NCI-H446 (cell line): ENCODE measurements around the gene PCDHA7.
"Not testable (repeated sequence)": the region's sequence is repeated elsewhere in the genome, so short reads cannot be mapped to it uniquely, and the experiment has no call there.

Source experiments
- DNase-seq, 2 experiments: peaks; one replicate each; lab custom pipeline; 2025; lab: John Stamatoyannopoulos, UW

The PCDHA7 gene, protein sequence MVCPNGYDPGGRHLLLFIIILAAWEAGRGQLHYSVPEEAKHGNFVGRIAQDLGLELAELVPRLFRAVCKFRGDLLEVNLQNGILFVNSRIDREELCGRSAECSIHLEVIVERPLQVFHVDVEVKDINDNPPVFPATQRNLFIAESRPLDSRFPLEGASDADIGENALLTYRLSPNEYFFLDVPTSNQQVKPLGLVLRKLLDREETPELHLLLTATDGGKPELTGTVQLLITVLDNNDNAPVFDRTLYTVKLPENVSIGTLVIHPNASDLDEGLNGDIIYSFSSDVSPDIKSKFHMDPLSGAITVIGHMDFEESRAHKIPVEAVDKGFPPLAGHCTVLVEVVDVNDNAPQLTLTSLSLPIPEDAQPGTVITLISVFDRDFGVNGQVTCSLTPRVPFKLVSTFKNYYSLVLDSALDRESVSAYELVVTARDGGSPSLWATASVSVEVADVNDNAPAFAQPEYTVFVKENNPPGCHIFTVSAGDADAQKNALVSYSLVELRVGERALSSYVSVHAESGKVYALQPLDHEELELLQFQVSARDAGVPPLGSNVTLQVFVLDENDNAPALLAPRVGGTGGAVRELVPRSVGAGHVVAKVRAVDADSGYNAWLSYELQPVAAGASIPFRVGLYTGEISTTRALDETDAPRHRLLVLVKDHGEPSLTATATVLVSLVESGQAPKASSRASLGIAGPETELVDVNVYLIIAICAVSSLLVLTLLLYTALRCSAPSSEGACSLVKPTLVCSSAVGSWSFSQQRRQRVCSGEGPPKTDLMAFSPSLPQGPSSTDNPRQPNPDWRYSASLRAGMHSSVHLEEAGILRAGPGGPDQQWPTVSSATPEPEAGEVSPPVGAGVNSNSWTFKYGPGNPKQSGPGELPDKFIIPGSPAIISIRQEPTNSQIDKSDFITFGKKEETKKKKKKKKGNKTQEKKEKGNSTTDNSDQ

DNA sequence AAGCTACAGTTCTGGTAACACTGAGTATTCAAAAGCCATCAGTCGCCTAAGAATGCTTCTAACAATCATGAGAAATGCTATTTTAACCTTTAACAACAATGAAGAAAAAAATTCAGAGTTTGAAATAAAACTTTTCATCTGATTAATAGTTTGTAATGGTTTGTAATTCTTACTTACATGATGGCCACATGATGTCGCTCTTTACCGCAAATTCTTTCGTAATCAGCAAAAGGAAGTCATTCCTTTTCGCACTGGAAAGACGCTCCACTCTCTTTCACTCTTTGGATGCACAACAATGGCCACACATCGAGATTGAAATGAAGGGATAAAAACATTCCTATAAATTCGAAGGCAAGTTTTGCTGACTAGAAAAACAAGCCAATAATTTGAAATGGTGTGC, at the start of gene PCDHA7:
PCDHA7 (plus strand) TSS at position 277 of the 400 bp plus-strand sequence; CDS start at position 392, 115 bp downstream.
- DNase-seq = no peak

DNA sequence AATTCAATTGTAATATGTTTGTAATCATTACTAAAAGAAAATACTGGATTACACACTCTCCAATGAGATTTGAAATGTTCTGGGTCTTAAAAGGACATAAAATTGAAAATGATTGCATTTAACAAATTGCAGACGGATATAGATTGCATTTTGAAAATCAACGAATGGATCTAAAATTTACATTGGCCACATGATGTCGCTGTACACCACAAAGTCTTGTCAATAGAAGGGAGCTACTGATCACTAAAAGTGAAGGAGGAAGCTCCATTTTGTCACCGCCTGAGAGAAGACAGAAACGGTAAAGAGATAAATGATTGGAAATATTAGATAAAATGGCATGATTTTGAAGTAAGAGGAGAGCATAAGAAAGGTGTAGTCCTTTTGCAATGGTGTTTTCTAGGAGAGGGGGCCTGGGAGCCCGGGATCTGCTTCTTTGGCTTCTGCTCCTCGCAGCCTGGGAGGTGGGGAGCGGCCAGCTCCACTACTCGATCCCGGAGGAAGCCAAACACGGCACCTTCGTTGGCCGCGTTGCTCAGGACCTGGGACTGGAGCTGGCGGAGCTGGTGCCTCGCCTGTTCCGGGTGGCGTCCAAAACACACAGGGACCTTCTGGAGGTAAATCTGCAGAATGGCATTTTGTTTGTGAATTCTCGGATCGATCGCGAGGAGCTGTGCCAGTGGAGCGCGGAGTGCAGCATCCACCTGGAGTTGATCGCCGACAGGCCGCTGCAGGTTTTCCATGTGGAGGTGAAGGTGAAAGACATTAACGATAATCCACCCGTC, 48.0 kb upstream of the PCDHA7 start, which contains the start of gene PCDHA1:
PCDHA1 (plus strand) TSS at position 236 of the 782 bp plus-strand sequence.
- peak in 1 of 2 experiments; percentile 61 for DNase-seq

DNA sequence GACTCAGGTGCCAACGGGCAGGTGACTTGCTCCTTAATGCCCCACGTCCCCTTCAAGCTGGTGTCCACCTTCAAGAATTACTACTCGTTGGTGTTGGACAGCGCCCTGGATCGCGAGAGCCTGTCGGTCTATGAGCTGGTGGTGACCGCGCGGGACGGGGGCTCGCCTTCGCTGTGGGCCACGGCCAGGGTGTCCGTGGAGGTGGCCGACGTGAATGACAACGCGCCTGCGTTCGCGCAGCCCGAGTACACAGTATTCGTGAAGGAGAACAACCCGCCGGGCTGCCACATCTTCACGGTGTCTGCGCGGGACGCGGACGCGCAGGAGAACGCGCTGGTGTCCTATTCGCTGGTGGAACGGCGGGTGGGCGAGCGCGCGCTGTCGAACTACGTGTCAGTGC, 46.6 kb upstream of the PCDHA7 start:
- DNase-seq = not testable (repeated sequence)

DNA sequence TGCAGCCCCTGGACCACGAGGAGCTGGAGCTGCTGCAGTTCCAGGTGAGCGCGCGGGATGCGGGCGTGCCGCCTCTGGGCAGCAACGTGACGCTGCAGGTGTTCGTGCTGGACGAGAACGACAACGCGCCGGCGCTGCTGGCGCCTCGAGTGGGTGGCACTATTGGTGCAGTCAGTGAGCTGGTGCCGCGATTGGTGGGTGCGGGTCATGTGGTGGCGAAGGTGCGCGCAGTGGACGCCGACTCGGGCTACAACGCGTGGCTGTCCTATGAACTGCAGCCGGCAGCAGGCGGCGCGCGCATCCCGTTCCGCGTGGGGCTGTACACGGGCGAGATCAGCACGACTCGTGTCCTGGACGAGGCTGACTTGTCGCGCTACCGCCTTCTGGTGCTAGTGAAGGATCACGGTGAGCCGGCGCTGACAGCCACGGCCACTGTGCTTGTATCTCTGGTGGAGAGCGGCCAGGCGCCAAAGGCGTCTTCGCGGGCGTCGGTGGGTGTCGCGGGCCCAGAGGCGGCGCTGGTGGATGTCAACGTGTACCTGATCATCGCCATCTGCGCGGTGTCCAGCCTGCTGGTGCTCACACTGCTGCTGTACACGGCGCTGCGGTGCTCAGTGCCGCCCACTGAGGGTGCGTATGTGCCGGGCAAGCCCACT, 46.1 kb upstream of the PCDHA7 start:
- DNase-seq = not testable (repeated sequence)

DNA sequence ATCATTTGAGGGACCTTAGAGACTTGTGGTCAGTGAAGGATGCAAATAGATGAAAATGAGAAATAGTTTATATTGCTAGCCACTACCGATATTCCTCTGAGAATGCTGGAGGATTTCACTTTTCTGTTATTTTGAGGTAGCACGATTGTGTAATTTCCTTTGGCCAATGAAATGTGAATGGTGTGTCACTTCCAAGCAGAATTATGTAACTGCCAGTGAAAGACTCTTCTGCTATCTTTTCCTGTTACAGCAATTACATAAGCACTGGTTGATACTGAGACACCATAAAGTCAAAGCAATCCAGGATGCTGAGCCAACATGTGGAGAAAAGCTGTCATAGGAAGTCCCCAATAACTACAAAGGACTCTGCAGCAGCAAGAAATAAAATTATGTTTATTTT, 43.0 kb upstream of the PCDHA7 start:
- no peak for DNase-seq

DNA sequence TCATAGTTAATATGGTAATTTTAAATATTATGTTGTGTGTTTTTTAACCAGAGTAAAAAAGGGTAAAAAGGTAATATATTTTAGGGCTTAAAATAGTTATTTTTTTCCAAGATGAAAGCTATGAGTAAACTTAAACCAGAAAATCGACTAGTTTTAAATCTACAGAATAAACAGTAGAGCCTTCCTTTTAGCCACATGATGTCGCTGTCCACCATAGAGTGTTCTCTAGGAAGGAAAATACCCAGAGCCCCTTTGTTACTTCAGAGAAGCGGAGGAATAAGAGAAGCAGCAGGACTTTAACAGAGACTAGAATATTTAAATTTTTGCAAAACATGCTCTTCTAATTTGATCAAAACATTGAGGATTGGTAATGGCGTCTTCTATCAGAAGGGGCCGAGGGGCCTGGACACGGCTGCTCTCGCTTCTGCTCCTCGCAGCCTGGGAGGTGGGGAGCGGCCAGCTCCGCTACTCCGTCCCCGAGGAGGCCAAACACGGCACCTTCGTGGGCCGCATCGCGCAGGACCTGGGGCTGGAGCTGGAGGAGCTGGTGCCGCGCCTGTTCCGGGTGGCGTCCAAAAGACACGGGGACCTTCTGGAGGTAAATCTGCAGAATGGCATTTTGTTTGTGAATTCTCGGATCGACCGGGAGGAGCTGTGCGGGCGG, 39.3 kb upstream of the PCDHA7 start, which contains the start of gene PCDHA2:
PCDHA2 (plus strand) TSS at position 258 of the 664 bp plus-strand sequence.
- peak; percentile 30 to 78 for DNase-seq

DNA sequence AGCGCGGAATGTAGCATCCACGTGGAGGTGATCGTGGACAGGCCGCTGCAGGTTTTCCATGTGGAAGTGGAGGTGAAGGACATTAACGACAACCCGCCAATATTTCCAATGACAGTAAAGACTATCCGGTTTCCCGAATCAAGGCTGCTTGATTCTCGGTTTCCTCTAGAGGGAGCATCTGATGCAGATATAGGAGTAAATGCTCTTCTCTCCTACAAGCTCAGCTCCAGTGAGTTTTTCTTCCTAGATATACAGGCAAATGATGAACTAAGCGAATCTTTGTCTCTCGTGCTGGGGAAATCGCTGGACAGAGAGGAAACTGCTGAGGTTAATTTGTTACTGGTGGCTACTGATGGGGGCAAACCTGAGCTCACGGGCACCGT, 38.8 kb upstream of the PCDHA7 start:
- DNase-seq = peak; percentile 43 to 55

DNA sequence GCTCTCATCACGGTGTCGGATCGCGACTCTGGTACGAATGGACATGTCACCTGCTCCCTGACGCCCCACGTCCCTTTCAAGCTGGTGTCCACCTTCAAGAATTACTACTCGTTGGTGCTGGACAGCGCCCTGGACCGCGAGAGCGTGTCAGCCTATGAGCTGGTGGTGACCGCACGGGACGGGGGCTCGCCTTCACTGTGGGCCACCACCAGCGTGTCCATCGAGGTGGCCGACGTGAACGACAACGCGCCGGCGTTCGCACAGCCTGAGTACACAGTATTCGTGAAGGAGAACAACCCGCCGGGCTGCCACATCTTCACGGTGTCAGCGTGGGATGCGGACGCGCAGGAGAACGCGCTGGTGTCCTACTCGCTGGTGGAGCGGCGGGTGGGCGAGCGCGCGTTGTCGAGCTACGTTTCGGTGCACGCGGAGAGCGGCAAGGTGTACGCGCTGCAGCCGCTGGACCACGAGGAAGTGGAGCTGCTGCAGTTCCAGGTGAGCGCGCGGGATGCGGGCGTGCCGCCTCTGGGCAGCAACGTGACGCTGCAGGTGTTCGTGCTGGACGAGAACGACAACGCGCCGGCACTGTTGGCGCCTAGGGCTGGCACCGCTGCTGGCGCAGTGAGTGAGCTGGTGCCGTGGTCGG, 37.9 kb upstream of the PCDHA7 start:
- not testable (repeated sequence) for DNase-seq

DNA sequence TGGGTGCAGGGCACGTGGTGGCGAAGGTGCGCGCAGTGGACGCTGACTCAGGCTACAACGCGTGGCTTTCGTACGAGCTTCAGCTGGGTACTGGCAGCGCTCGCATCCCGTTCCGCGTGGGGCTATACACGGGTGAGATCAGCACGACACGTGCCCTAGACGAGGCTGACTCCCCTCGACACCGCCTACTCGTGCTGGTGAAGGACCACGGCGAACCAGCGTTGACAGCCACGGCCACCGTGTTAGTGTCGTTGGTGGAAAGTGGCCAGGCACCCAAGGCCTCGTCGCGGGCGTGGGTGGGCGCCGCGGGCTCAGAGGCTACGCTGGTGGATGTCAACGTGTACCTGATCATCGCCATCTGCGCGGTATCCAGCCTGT, 37.4 kb upstream of the PCDHA7 start:
- DNase-seq = no peak

DNA sequence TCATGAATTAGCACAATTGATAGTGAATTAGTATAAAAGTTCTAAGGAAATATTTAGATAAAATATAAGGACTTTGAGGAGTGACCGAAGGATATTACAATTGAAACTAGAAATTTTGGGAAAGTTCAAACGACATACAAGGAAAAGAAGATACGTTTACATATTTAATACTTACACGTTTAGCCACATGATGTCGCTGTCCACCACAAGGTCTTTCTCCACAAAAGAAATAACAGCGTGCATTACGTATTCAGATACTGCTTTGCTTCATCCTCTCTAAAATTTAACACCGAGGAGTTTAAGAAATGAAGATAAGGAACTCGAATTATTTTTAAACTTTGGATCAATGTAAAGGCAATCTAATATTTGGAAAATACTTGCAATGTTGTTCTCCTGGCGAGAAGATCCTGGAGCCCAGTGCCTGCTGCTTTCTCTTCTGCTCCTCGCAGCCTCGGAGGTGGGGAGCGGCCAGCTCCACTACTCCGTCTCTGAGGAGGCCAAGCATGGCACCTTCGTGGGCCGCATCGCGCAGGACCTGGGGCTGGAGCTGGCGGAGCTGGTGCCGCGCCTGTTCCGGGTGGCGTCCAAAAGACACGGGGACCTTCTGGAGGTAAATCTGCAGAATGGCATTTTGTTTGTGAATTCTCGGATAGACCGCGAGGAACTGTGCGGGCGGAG, 33.1 kb upstream of the PCDHA7 start, which contains the start of gene PCDHA3:
PCDHA3 (plus strand) TSS at position 242 of the 678 bp plus-strand sequence.
- DNase-seq = no peak

DNA sequence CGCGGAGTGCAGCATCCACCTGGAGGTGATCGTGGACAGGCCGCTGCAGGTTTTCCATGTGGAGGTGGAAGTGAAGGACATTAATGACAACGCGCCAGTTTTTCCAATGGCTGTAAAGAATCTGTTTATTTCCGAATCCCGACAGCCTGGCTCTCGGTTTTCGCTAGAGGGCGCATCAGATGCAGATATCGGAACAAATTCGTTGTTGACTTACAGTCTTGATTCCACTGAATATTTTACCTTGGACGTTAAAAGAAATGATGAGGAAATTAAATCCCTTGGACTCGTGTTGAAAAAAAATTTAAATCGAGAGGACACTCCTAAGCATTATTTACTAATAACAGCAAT, 32.6 kb upstream of the PCDHA7 start:
- DNase-seq = no peak

DNA sequence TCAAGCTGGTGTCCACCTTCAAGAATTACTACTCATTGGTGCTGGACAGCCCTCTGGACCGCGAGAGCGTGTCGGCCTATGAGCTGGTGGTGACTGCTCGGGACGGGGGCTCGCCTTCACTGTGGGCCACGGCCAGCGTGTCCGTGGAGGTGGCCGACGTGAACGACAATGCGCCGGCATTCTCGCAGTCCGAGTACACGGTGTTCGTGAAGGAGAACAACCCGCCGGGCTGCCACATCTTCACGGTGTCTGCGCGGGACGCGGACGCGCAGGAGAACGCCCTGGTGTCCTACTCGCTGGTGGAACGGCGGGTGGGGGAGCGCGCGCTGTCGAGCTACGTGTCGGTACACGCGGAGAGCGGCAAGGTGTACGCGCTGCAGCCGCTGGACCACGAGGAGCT, 31.7 kb upstream of the PCDHA7 start:
- not testable (repeated sequence) for DNase-seq

DNA sequence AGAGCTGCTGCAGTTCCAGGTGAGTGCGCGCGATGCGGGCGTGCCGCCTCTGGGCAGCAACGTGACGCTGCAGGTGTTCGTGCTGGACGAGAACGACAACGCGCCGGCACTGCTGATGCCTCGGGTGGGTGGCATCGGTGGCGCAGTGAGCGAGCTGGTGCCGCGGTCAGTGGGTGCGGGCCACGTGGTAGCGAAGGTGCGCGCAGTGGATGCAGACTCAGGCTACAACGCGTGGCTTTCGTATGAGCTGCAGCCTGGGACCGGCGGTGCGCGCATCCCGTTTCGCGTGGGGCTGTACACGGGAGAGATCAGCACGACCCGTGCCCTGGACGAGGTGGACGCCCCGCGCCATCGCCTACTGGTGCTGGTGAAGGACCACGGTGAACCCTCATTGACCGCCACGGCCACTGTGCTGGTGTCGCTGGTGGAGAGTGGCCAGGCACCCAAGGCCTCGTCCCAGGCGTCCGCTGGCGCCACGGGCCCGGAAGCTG, 31.2 kb upstream of the PCDHA7 start:
- no peak for DNase-seq

DNA sequence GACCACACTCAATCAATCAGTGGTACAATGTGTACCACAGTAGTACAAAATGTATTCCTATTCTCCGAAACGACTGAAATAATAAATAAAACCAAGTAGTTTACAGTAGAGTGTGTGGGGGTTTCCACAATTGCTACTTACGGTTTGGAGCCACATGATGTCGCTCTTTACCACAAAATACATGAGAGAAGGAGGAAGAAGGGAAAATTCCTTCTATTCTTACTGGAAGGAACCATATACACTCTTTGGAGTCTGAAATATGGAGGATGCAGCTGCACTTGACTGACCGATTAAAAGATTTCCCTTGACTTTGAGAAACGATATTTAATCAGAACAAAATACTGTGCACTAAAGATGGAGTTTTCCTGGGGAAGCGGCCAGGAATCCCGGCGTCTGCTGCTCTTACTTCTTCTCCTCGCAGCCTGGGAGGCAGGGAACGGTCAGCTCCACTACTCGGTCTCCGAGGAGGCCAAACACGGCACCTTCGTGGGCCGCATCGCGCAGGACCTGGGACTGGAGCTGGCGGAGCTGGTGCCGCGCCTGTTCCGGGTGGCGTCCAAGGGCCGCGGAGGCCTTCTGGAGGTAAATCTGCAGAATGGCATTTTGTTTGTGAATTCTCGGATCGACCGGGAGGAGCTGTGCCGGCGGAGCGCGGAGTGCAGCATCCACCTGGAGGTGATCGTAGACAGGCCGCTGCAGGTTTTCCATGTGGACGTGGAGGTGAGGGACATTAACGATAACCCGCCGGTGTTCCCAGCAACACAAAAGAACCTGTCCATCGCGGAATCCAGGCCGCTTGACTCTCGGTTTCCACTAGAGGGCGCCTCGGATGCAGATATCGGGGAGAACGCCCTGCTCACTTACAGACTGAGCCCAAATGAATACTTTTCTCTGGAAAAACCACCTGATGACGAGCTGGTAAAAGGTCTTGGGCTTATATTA, 27.0 kb upstream of the PCDHA7 start, which contains the start of gene PCDHA4:
PCDHA4 (plus strand) TSS at position 235 of the 942 bp plus-strand sequence.
- no peak for DNase-seq

DNA sequence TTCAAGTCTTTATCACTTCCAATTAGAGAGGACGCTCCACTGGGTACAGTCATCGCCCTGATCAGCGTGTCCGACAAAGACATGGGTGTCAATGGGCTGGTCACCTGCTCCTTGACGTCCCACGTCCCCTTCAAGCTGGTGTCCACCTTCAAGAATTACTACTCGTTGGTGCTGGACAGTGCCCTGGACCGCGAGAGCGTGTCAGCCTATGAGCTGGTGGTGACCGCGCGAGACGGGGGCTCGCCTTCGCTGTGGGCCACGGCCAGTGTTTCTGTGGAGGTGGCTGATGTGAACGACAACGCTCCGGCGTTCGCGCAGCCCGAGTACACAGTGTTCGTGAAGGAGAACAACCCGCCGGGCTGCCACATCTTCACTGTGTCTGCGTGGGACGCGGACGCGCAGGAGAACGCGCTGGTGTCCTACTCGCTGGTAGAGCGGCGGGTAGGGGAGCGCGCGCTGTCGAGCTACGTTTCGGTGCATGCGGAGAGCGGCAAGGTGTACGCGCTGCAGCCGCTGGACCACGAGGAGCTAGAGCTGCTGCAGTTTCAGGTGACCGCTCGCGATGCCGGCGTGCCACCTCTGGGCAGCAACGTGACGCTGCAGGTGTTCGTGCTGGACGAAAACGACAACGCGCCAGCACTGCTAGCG, 25.7 kb upstream of the PCDHA7 start:
- not testable (repeated sequence) for DNase-seq

DNA sequence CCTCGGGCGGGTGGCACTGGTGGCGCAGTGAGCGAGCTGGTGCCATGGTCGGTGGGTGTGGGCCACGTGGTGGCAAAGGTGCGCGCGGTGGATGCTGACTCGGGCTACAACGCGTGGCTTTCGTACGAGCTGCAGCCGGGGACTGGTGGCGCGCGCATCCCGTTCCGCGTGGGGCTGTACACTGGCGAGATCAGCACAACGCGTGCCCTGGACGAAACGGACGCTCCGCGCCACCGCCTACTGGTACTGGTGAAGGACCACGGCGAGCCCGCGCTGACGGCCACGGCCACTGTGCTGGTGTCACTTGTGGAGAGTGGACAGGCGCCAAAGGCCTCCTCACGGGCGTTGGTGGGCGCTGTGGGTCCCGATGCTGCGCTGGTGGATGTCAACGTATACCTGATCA, 25.2 kb upstream of the PCDHA7 start:
- no peak for DNase-seq

DNA sequence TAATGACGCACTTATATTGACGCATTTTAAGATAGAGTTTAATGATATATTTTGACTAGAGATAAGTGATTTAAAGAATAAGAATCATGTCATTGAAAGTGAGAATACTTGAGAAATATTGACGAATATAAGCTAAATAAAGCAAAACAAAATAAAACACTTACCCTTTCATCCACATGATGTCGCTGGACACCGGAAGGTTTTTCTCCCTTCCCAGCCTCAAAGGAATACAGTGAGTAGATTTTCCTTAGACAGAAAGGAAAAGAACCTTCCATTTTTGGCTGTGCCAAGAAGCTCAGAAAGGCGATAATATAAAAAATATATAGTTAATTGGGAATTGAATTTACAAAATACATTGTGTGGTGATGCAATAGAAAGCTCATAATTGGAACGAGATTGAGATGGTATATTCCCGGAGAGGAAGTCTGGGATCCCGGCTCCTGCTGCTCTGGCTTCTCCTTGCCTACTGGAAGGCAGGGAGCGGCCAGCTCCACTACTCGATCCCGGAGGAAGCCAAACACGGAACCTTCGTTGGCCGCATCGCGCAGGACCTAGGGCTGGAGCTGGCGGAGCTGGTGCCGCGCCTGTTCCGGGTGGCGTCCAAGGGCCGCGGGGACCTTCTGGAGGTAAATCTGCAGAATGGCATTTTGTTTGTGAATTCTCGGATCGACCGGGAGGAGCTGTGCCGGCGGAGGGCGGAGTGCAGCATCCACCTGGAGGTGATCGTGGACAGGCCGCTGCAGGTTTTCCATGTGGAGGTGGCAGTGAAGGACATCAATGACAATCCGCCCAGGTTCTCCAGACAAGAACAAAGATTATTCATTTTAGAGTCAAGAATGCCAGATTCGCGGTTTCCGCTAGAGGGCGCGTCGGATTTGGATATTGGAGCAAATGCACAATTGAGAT, 12.4 kb upstream of the PCDHA7 start, which contains the start of gene PCDHA5:
PCDHA5 (plus strand) TSS at position 239 of the 906 bp plus-strand sequence.
- no peak for DNase-seq
